Skeletal muscle satellite cell (primary cell): Measurements from ENCODE around the gene NRAP.
A peak's percentile ranks its signal among the peaks of the same experiment; 100 is the strongest.

Experiments
- H3K27me3 ChIP-seq: 2 replicates; pipeline ENCODE4 v1.7.0; 2013; ENCODE audit warnings: low read length; ENCODE audit not compliant: control insufficient read depth, insufficient read depth
- H3K36me3 ChIP-seq: 2 replicates; pipeline ENCODE4 v1.7.0; 2013; ENCODE audit warnings: mild to moderate bottlenecking, control low read depth, low read length; ENCODE audit not compliant: insufficient read depth
- H3K4me1 ChIP-seq: 2 replicates; pipeline ENCODE4 v1.7.0; 2013; ENCODE audit warnings: low read length; ENCODE audit not compliant: control insufficient read depth, insufficient read depth
- H3K4me2 ChIP-seq: 2 replicates; pipeline ENCODE4 v1.7.0; 2013; ENCODE audit warnings: mild to moderate bottlenecking, low read length
- H3K4me3 ChIP-seq: 2 replicates; pipeline ENCODE4 v1.7.0; 2013; ENCODE audit warnings: low read length
- H3K9ac ChIP-seq: 2 replicates; pipeline ENCODE4 v1.7.0; 2013; ENCODE audit warnings: mild to moderate bottlenecking, low read depth, low read length, moderate library complexity
- H3K9me3 ChIP-seq: replicated peaks from 2 replicates; pipeline ENCODE4 v1.7.0; 2013; ENCODE audit warnings: mild to moderate bottlenecking, control low read depth, low read length

NRAP gene

DNA sequence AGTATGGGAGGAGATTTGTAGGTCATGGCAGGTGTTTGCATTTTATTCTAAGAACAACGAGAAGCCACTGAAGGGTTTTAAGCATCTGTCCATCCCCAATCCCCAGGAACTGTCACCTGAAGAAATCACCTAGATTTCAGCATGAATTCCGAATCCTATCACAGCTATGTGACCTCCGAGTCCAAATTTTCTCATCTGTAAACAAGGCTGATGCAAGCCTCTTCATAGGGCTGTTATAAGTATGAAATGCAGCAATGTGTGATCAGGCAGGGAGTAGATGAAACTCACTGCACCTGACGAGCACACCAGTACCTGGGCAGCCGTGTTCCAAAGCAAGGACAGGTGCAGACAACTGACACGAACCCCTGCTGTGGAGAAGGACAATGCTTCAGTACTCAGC, 97.0 kb downstream of the NRAP start:
- Histone ChIP-seq H3K4me1 (no peaks in the 10 kb centered on the region), H3K4me2 (no peak overlapping the region), H3K27me3 (no peaks in the 10 kb centered on the region)

DNA sequence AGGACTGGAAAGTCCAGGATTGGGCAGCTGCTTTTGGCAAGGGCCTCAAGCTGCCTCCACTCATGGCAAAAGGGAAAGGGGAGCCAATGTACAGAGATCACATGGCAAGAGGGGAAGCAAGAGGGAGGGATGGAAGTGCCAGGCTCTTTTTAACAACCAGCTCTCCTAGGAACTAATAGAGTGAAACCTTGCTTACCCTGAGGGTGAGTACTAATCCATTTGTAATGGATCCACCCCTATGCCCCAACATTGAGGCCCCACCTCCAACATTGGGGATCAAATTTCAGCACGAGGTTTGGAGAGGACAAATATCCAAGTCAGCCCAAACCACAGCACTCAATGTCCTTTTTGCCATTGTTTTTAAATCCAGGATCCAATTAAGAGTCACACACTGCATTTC, 98.5 kb downstream of the NRAP start:
- H3K36me3 ChIP-seq: no peaks in the 10 kb centered on the region
- H3K9ac ChIP-seq: no peak overlapping the region
- no peaks in the 10 kb centered on the region for H3K4me1 ChIP-seq
- no peak overlapping the region for H3K4me2 ChIP-seq
- peaks cover under 1% of the 10 kb centered on the region for H3K27me3 ChIP-seq
- H3K9me3 ChIP-seq: no peaks in the 10 kb centered on the region
- no peak overlapping the region for H3K4me3 ChIP-seq

More for the DNA sequence above, 97.0 kb downstream of the NRAP start:
- Histone ChIP-seq H3K36me3 (no peaks in the 10 kb centered on the region), H3K4me3 (no peak overlapping the region), H3K9ac (no peak overlapping the region), H3K9me3 (no peaks in the 10 kb centered on the region)

DNA sequence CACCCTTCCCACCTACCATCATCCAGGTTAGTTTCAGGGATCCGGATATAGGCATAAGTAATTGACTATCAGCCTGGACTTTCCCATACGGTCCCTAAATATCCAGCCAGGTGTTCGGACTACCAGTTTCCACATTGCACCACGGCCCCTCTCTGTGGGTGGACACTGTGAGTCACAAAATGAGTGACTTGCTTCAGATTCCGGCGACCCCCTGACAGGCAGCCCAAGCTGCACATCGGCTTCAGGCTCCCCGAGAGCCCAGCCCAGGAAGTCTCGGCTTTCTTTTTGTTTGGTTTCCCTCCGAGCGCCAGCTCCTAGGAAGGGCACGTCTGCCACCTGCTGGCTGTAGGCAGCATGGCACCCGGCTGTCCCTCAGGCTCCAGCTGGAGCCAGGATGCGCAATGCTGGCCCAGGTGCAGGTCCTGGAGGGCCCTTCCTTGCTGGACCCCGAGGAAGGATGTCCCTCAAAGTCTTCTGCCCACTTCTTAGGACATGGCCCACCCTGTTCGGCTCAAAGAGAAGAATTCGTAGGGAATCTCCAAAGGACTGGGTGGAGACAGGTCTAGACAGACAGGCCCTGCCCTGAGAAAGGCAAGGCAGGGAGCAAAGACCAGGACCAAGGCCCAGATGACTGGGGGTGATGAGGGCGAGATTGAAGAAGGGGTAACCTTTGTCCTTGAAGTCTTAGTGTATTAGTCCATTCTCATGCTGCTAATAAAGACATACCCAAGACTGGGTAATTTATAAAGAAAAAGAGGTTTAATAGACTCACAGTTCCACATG, 100.3 kb downstream of the NRAP start:
- Histone ChIP-seq H3K36me3 (no peaks in the 10 kb centered on the region), H3K27me3 (peaks cover 2% of the 10 kb centered on the region), H3K9me3 (no peaks in the 10 kb centered on the region), H3K9ac (peak overlapping the region; percentile 44), H3K4me3 (peak overlapping the region; percentile 76), H3K4me2 (peak overlapping the region; percentile 92), H3K4me1 (no peaks in the 10 kb centered on the region)

DNA sequence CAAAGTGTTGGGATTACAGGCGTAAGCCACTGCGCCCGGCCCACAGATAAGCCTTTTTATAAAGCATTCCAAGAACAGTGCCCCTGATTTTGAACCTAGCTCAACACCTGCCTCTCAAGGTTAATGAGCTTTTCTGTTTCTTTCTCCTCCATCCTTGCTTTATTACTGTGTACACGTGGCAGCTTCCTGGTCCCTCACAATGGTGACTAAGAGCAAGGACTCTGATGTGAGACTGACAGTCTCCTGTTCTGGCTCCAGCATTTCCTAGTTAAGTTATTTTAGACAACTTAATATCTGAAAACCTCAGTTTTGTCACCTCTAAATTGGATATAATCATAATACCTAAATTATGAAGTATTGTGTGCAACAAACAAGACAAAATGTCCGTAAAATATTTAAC, 101.1 kb downstream of the NRAP start:
- Histone ChIP-seq H3K27me3 (peaks cover 2% of the 10 kb centered on the region), H3K4me3 (no peak overlapping the region), H3K9ac (no peak overlapping the region), H3K4me1 (no peaks in the 10 kb centered on the region), H3K36me3 (no peaks in the 10 kb centered on the region), H3K4me2 (peak overlapping the region; percentile 92), H3K9me3 (no peaks in the 10 kb centered on the region)

GRCh38 chr10:113562069-113562468, 101.8 kb downstream of the NRAP start:
- H3K4me1 ChIP-seq: no peaks in the 10 kb centered on the region
- no peaks in the 10 kb centered on the region for H3K36me3 ChIP-seq
- no peak overlapping the region for H3K4me3 ChIP-seq
- no peak overlapping the region for H3K4me2 ChIP-seq
- H3K9ac ChIP-seq: no peak overlapping the region
- H3K27me3 ChIP-seq: peaks cover 2% of the 10 kb centered on the region
- no peaks in the 10 kb centered on the region for H3K9me3 ChIP-seq

GRCh38 chr10:113561214-113561613, 102.6 kb downstream of the NRAP start:
- Histone ChIP-seq H3K4me3 (no peak overlapping the region), H3K36me3 (no peaks in the 10 kb centered on the region), H3K27me3 (peaks cover 2% of the 10 kb centered on the region), H3K4me2 (no peak overlapping the region), H3K4me1 (no peaks in the 10 kb centered on the region), H3K9ac (no peak overlapping the region), H3K9me3 (no peaks in the 10 kb centered on the region)

DNA sequence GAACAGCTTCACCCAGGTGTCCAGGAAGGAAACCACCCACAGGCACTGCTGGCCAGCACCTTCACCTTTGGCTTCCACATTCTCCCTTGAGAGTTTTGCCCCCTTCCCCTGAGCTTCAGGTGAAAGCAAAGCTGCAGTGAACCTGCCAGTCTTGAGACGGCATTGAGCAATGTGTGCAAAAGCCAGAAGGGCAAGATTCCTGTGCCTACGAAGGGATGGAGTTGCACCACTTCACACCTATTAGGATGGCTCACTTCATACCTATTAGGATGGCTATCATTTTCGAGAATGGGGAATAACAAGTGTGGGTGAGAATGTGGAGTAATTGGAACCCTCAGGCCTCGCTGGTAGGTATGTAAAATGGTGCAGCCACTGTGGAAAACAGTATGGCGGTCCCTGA, 103.8 kb downstream of the NRAP start:
- H3K4me3 ChIP-seq: no peak overlapping the region
- peaks cover 2% of the 10 kb centered on the region for H3K27me3 ChIP-seq
- no peak overlapping the region for H3K4me2 ChIP-seq
- H3K9me3 ChIP-seq: no peaks in the 10 kb centered on the region
- no peaks in the 10 kb centered on the region for H3K36me3 ChIP-seq
- H3K4me1 ChIP-seq: no peaks in the 10 kb centered on the region
- no peak overlapping the region for H3K9ac ChIP-seq

GRCh38 chr10:113557903-113558321, 105.9 kb downstream of the NRAP start:
- H3K9ac ChIP-seq: no peak overlapping the region
- no peak overlapping the region for H3K4me2 ChIP-seq
- no peaks in the 10 kb centered on the region for H3K9me3 ChIP-seq
- no peak overlapping the region for H3K4me3 ChIP-seq
- peaks cover 2% of the 10 kb centered on the region for H3K27me3 ChIP-seq
- H3K4me1 ChIP-seq: no peaks in the 10 kb centered on the region
- no peaks in the 10 kb centered on the region for H3K36me3 ChIP-seq

GRCh38 chr10:113557424-113557862, 106.4 kb downstream of the NRAP start:
- H3K9ac ChIP-seq: no peak overlapping the region
- H3K9me3 ChIP-seq: no peaks in the 10 kb centered on the region
- no peak overlapping the region for H3K4me3 ChIP-seq
- H3K4me1 ChIP-seq: no peaks in the 10 kb centered on the region
- H3K36me3 ChIP-seq: no peaks in the 10 kb centered on the region
- no peak overlapping the region for H3K4me2 ChIP-seq
- peaks cover 2% of the 10 kb centered on the region for H3K27me3 ChIP-seq

- Histone ChIP-seq H3K36me3 (no peaks in the 10 kb centered on the region), H3K4me3 (no peak overlapping the region)
These were observed 108.1 kb downstream of the NRAP start for GRCh38 chr10:113555751-113556150.

DNA sequence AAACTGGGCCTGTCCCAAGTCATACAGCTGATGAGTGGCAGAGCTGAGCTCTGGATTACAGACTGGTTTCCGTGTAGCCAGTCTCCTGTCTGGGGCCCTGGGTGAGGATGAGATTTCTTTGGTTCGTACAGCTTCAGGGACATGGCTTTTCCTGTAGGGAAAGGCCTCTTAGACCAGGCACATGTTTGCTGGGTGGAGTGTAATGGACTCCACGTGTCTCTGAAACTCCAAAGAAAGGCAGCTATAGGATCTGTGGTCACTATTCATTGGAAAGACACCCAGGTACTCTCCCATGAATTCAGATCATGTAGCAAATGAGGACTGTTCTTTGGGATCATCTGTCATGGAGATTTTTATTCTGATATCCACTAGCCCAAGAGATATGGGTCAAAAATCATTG, 108.6 kb downstream of the NRAP start:
- H3K36me3 ChIP-seq: no peaks in the 10 kb centered on the region
- no peaks in the 10 kb centered on the region for H3K4me1 ChIP-seq
- H3K9me3 ChIP-seq: no peaks in the 10 kb centered on the region
- H3K4me2 ChIP-seq: no peak overlapping the region
- peaks cover under 1% of the 10 kb centered on the region for H3K27me3 ChIP-seq
- H3K9ac ChIP-seq: no peak overlapping the region
- H3K4me3 ChIP-seq: no peak overlapping the region

More at GRCh38 chr10:113555751-113556150, 108.1 kb downstream of the NRAP start:
- Histone ChIP-seq H3K9me3 (no peaks in the 10 kb centered on the region), H3K27me3 (peaks cover 2% of the 10 kb centered on the region), H3K4me2 (no peak overlapping the region), H3K4me1 (no peaks in the 10 kb centered on the region), H3K9ac (no peak overlapping the region)

GRCh38 chr10:113554214-113554613, 109.6 kb downstream of the NRAP start:
- no peaks in the 10 kb centered on the region for H3K9me3 ChIP-seq
- no peaks in the 10 kb centered on the region for H3K36me3 ChIP-seq
- H3K4me3 ChIP-seq: no peak overlapping the region
- no peak overlapping the region for H3K4me2 ChIP-seq
- H3K4me1 ChIP-seq: no peaks in the 10 kb centered on the region
- no peak overlapping the region for H3K9ac ChIP-seq
- no peaks in the 10 kb centered on the region for H3K27me3 ChIP-seq
